GM18907 (cell line): Measurements from ENCODE around the gene ANKHD1.
"Not testable (repeated sequence)": the region's sequence is repeated elsewhere in the genome, so short reads cannot be mapped to it uniquely, and the experiment has no call there.

Experiments
- ATAC-seq: cut with Tn5 transposase; IDR thresholded peaks from one replicate; pipeline ENCODE4 v1.9.1; 2021; ENCODE audit warnings: mild to moderate bottlenecking, moderate library complexity; ENCODE audit not compliant: unreplicated experiment

The ANKHD1 gene

DNA sequence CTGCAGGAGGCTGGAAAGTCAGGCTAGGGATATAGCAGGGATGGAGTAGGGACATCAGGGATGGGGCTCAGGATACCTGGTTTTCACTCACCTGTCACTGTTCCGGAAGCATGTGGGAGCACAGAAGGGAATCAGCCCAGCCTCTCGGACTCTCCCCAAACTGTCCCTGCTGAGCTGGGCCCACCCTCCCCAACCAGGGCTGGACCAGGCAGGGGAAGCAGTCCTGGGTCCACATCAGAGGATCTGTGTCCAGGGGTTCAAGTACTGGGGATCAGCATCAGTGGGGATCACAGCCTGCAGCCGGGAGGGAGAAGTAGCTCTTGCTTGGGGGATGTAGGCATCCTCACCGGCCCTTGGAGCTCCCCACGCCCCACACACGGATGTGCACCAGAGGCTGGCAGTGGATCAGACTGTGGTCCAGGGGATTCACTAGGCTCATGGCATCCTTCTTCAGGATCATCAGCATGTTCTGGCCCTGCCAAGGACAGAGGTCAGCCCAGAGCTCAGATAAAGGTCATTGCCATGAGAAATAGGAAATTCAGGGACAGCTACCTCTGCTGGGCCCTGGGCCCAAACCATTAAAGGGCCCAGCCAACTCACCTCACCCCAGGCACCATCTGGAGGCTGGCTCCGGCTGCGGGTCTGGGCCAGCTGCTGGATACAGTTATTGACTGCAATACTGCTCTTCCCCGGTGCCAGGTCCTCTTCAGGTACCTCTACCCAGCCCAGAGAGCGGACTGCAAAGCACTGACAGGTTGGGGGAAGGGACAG is 160.3 kb downstream of the ANKHD1 start:
- no peak for ATAC-seq

DNA sequence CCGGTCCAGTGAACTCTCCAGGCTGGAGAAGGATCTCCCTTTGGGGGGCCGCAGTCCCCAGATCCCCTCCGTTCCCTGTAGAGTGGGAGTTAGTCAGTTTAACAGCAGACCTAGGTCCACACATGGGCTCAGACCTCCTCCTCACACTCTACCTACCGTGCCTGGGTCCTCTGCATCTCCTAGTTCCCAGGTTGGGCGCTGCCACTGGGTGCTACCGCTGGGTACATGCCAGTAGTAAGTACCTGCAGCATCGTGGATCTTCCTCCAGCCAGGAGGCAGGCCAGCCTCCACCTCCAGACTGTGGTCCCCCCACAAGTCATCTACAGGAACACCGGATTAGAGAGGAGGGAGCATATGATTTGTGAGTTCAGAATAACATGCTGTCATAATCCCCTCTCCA is 162.0 kb downstream of the ANKHD1 start:
- no peak for ATAC-seq

DNA sequence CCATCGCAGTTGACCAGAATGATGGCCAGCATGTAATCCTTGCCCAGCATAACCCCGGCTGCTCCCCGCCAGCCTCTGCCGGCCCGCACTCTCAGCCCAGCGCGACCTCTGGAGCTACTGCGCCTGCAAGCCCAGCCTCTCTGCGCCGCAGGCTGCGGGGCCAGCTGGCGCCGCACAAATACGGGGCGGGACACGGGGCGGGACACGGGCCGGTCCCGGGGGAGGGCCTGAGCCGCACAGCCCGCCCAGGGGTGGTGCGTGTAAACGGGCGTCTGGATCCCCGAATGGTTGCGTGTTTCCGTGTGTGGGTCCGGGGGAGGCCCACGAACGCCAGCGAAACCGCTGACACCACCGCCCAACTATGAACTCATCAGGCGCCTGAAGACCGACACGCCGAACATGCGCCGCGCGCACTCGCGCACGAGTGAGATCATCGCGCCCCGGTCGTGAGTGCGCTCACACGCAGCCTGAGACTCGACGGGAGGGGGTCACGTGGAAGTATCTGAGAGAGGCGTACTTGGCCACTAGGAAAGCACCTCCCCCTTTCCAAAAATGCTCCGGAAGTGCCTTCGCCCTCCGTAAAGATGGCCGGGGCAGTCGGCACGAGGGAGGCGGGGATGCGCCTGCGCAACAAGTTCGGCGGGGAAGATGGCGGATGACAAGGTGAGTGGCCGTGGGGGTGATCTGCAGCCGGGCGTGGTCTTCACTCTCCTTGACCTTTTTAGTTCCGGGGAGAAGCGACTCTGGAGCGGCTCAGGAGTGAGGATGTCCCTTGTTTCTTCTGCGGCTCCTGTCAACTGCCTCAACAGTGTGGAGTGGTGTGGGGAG is 162.8 kb downstream of the ANKHD1 start, which contains the start of the genes APBB3 and SLC35A4:
TSS of gene APBB3 (minus strand) at position 403 of the 828 bp plus-strand sequence. CDS start at position 50, 353 bp downstream.
TSS of gene SLC35A4 (plus strand) at position 633 of the 828 bp plus-strand sequence. CDS start 2,342 bp downstream, outside the sequence.
- ATAC-seq: peak; percentile 91

DNA sequence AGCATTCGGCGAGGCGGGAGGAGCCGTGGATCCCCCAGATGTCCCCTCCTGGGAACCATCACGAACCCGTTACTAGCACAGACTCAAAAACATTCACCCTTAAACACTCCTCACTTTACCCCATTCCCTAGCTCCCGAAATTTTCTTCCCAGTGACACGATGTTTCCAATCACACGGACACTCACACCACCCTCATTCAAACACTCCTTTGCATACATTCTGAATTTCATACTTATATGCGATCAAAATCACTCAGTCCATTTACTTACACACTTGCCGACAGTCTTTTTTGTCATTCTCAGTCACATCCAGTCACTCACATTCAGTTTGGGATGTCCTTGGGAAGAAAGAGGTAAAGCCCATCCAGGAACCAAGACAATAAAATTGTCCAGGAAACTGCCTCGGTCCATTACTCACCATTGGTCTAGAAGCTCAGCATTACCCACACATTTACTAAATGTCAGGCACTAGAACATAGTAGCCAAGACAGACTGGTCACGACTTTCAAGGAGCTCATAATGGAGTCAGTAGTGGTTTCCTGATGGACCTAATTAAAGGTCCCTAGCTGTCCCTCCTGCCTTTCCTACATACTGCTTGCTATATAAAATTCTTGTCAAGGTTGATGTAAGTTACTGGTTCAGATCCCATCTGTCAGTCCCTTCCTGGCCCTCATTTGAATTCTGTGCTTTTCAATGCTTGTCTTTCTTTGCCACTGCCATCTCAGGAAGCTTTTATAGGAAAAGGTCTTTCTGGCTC is 163.6 kb downstream of the ANKHD1 start:
- no peak for ATAC-seq

DNA sequence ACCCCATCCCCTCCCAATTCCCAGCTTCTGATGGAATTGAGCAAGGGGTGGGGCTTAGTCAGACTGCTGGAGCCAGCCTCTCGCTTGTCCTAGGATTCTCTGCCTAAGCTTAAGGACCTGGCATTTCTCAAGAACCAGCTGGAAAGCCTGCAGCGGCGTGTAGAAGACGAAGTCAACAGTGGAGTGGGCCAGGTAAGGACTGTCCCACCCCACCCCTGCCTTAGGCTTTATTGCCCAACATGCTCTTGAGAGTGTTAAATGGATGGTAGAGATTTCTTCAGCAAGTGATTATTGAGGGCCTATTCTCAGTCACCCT is 164.1 kb downstream of the ANKHD1 start:
- no peak for ATAC-seq

DNA sequence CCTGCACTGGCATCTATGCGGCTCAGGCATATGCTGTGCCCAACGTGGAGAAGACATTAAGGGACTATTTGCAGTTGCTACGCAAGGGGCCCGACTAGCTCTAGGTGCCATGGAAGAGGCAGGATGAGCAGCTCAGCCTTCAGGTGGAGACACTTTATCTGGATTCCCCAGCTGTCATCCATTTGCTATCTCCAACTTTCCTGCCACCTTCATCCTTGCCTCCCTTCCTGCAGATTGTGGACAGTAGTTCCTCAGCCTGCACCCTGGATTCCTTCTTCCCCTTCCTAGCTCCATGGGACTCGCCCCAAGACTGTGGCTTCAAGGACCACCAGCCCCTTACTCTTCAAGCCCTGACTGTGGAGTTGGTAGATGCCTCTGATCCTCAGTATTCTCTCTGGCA is 165.0 kb downstream of the ANKHD1 start:
- ATAC-seq: no peak

DNA sequence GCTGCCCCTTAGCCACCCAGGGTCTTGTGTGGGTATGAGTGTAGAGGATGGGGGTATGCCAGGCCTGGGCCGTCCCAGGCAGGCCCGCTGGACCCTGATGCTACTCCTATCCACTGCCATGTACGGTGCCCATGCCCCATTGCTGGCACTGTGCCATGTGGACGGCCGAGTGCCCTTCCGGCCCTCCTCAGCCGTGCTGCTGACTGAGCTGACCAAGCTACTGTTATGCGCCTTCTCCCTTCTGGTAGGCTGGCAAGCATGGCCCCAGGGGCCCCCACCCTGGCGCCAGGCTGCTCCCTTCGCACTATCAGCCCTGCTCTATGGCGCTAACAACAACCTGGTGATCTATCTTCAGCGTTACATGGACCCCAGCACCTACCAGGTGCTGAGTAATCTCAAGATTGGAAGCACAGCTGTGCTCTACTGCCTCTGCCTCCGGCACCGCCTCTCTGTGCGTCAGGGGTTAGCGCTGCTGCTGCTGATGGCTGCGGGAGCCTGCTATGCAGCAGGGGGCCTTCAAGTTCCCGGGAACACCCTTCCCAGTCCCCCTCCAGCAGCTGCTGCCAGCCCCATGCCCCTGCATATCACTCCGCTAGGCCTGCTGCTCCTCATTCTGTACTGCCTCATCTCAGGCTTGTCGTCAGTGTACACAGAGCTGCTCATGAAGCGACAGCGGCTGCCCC is 165.6 kb downstream of the ANKHD1 start:
- ATAC-seq: no peak

DNA sequence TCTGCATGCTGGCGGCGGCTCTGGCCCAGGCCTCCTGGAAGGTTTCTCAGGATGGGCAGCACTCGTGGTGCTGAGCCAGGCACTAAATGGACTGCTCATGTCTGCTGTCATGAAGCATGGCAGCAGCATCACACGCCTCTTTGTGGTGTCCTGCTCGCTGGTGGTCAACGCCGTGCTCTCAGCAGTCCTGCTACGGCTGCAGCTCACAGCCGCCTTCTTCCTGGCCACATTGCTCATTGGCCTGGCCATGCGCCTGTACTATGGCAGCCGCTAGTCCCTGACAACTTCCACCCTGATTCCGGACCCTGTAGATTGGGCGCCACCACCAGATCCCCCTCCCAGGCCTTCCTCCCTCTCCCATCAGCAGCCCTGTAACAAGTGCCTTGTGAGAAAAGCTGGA is 166.2 kb downstream of the ANKHD1 start:
- ATAC-seq: no peak

DNA sequence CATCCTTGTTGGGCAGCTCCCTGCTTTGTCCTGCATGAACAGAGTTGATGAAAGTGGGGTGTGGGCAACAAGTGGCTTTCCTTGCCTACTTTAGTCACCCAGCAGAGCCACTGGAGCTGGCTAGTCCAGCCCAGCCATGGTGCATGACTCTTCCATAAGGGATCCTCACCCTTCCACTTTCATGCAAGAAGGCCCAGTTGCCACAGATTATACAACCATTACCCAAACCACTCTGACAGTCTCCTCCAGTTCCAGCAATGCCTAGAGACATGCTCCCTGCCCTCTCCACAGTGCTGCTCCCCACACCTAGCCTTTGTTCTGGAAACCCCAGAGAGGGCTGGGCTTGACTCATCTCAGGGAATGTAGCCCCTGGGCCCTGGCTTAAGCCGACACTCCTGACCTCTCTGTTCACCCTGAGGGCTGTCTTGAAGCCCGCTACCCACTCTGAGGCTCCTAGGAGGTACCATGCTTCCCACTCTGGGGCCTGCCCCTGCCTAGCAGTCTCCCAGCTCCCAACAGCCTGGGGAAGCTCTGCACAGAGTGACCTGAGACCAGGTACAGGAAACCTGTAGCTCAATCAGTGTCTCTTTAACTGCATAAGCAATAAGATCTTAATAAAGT is 166.9 kb downstream of the ANKHD1 start:
- no peak for ATAC-seq

DNA sequence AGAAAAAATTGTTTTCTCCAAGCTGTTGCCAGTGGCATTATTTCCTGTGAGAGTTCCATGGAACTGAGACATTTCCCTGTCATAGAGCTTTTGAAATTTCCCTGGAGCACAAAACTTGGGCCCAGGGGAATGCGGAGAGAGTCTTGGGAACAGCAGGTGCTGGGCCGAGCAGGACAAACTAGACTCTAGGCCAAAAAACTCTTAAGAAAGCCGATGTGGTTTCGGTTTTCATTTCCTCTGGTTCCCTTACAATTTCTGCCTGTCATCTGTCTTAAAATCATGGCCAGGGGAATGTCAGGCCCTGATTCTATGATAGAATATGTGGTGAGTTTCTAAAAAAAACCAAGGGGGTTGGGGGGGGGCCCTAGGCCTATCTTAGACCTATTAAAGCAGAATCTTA is 167.6 kb downstream of the ANKHD1 start:
- ATAC-seq: peak; percentile 33

GRCh38 chr5:140570058-140570457 is 168.4 kb downstream of the ANKHD1 start:
- no peak for ATAC-seq

- ATAC-seq: no peak
Observed at GRCh38 chr5:140570488-140570887, 168.9 kb downstream of the ANKHD1 start.

DNA sequence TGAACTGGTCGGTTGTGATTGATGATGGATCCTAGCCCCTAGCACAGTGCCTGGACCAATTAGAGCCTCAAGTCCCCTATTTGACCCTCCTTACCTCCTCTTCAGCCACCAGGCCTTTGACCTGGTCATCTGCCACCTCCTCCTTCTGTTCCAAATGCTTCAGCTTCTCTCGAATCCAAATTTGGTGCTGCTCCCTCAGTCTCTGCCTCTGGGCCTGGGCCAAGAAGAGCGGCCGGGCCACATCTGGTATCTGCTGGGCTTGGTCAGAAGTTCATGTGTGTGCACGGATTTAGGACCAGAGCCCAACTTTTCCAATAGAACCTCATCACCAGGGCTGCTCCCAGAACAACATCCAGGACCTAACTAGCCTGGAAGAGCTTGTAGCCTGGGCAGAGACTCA is 169.5 kb downstream of the ANKHD1 start:
- no peak for ATAC-seq

GRCh38 chr5:140573683-140574082 is 172.1 kb downstream of the ANKHD1 start:
- ATAC-seq: no peak

DNA sequence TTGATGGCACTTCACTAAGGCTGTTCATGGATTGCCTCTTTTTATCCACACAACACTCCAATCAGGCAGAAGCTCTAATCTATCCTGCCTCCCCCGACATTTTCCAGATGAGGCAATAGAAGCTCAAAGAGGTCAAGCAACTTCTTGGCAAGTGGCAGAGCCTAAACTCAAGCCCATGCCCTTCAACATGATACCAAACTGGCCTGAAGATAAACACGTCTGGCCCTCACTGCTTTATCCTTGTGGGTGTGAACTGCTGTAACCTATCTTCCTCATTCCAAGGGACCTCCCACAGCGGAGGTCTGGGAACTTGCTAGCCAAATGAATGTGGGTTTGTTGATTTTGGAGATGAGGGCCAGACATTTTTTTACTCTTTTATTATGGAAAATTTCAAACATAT is 172.5 kb downstream of the ANKHD1 start:
- no peak for ATAC-seq

- no peak for ATAC-seq
Observed at GRCh38 chr5:140575309-140575708, 173.7 kb downstream of the ANKHD1 start.

GRCh38 chr5:140576776-140577201 is 175.2 kb downstream of the ANKHD1 start:
- no peak for ATAC-seq

DNA sequence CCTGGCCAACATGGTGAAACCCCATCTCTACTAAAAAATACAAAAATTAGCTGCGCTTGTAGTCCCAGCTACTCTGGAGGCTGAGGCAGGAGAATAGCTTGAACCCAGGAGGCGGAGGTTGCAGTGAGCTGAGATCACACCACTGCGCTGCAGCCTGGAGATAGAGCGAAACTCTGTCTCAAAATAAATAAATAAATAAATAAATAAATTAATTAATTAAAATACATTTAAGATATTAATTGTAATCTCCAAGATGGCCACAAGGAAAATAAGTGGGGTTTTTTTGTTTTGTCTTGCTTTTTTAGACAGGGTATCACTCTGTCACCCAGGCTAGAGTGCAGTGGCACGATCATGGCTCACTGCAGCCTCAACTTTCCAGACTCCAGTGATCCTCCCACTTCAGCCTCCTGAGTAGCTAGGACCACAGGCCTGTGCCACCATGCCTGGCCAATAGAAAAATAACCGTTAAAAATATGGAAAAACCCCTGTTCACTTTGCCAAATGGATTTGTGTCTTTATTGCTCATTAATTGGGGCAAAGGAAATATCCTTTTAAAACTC is 177.6 kb downstream of the ANKHD1 start:
- ATAC-seq: not testable (repeated sequence)

- ATAC-seq: no peak
Observed at GRCh38 chr5:140587495-140587894, 185.9 kb downstream of the ANKHD1 start.
